Smooth muscle cell (in vitro differentiated cells): ENCODE measurements around the gene TAT. TPM values are rescaled to one million over a fixed set of nuclear protein-coding genes. Genes with fewer than 3 reads are reported as not detected.

Source experiments
- DNase-seq: peaks from one replicate; lab custom pipeline; 2025; ENCODE audit not compliant: unreplicated experiment; lab: John Stamatoyannopoulos, UW
- H2AFZ ChIP-seq: fragments of 200-600 bp; sonication (generic); 2 replicates; pipeline ENCODE4 v1.6.0; 2016; ENCODE audit warnings: antibody characterized with exemption, low read depth, mild to moderate bottlenecking
- H3F3A ChIP-seq: fragments of 200-600 bp; sonication (generic); 2 replicates; pipeline ENCODE4 v1.6.0; 2017; ENCODE audit warnings: antibody characterized with exemption, low read depth
- H3K27ac ChIP-seq: fragments of 200-600 bp; sonication (generic); 2 replicates; pipeline ENCODE4 v1.5.1; 2016; ENCODE audit warnings: low read depth, mild to moderate bottlenecking
- H3K27me3 ChIP-seq: fragments of 200-600 bp; sonication (generic); 2 replicates; pipeline ENCODE4 v1.6.1; 2016; ENCODE audit warnings: low read depth, mild to moderate bottlenecking
- H3K36me3 ChIP-seq: fragments of 200-600 bp; sonication (generic); 2 replicates; pipeline ENCODE4 v1.5.1; 2016; ENCODE audit warnings: low read depth
- H3K4me1 ChIP-seq: fragments of 200-600 bp; sonication (generic); 2 replicates; pipeline ENCODE4 v1.5.1; 2016; ENCODE audit warnings: low read depth
- H3K4me2 ChIP-seq: fragments of 200-600 bp; sonication (generic); 2 replicates; pipeline ENCODE4 v1.6.0; 2016; ENCODE audit warnings: mild to moderate bottlenecking
- H3K4me3 ChIP-seq: fragments of 200-600 bp; sonication (generic); 2 replicates; pipeline ENCODE4 v1.5.1; 2016; ENCODE audit warnings: mild to moderate bottlenecking
- H3K79me2 ChIP-seq: fragments of 200-600 bp; sonication (generic); 2 replicates; pipeline ENCODE4 v1.6.0; 2016; ENCODE audit warnings: low read depth, mild to moderate bottlenecking
- H3K9ac ChIP-seq: fragments of 200-600 bp; sonication (generic); 2 replicates; pipeline ENCODE4 v1.6.0; 2016; ENCODE audit warnings: low read depth
- H3K9me3 ChIP-seq: fragments of 200-600 bp; sonication (generic); replicated peaks from 2 replicates; pipeline ENCODE4 v1.5.1; 2016; ENCODE audit warnings: low read depth
- H4K20me1 ChIP-seq: fragments of 200-600 bp; sonication (generic); 2 replicates; pipeline ENCODE4 v1.6.0; 2016; ENCODE audit warnings: low read depth
- CTCF ChIP-seq: fragments of 200-600 bp; sonication (generic); IDR thresholded peaks from 2 replicates; pipeline ENCODE4 v1.5.1; 2017; ENCODE audit warnings: borderline replicate concordance, mild to moderate bottlenecking, antibody characterized with exemption; ENCODE audit not compliant: insufficient read depth, poor library complexity, severe bottlenecking
- WGBS: methylation state at CpG from one replicate; pipeline ENCODE4 v1.1.7; 2016; ENCODE audit warnings: low lambda C conversion rate; 5-methylcytosine and 5-hydroxymethylcytosine counted together
- polyA plus RNA-seq: library from polyadenylated mRNA; unstranded; fragments of >200 nt; fragmentation: Nextera tagmentation; extraction: Ambion mirVana; gene quantifications from 2 replicates; pipeline ENCODE4 v1.2.1, GENCODE V29; 2016
- total RNA-seq: library from RNA; depleted of rRNA; stranded (reverse); fragments of >200 nt; gene quantifications from 2 replicates; pipeline ENCODE4 v1.2.3, GENCODE V29; 2014

TAT gene
- total and polyA plus RNA-seq, 2 experiments from 2014 or later: not detected

- Histone ChIP-seq H3K4me3 (no peak overlapping the region), H3F3A (no peaks in the 10 kb centered on the region), H3K9ac (no peak overlapping the region), H4K20me1 (no peaks in the 10 kb centered on the region), H3K4me1 (no peaks in the 10 kb centered on the region), H2AFZ (no peak overlapping the region), H3K36me3 (no peaks in the 10 kb centered on the region), H3K9me3 (no peaks in the 10 kb centered on the region), H3K27me3 (peaks cover 6% of the 10 kb centered on the region), H3K27ac (no peak overlapping the region), H3K79me2 (no peaks in the 10 kb centered on the region), H3K4me2 (no peak overlapping the region)
- TF ChIP-seq CTCF: no peak
- 93% methylated on average over 27 of the region's 28 CpGs for WGBS
- no peak for DNase-seq
Observed at GRCh38 chr16:71536752-71537499, 40.0 kb downstream of the TAT start.

- 72% methylated on average over 3 of the region's 3 CpGs for WGBS
- no peak for TF ChIP-seq CTCF
- no peaks in the 10 kb centered on the region for H3F3A ChIP-seq
- H3K4me3 ChIP-seq: no peak overlapping the region
- H3K4me2 ChIP-seq: no peak overlapping the region
- H3K9me3 ChIP-seq: no peaks in the 10 kb centered on the region
- no peaks in the 10 kb centered on the region for H3K4me1 ChIP-seq
- no peak overlapping the region for H3K9ac ChIP-seq
- no peaks in the 10 kb centered on the region for H3K36me3 ChIP-seq
- H3K27me3 ChIP-seq: no peaks in the 10 kb centered on the region
- no peak overlapping the region for H2AFZ ChIP-seq
- no peaks in the 10 kb centered on the region for H3K79me2 ChIP-seq
- H3K27ac ChIP-seq: no peak overlapping the region
- no peak for DNase-seq
- H4K20me1 ChIP-seq: no peaks in the 10 kb centered on the region
Observed at GRCh38 chr16:71532366-71532765, 44.5 kb downstream of the TAT start.

GRCh38 chr16:71528863-71529262 lies 48.0 kb downstream of the TAT start:
- TF ChIP-seq CTCF: no peak
- Histone ChIP-seq H3K36me3 (no peaks in the 10 kb centered on the region), H3K9ac (no peak overlapping the region), H3K27ac (no peak overlapping the region), H3K4me3 (no peak overlapping the region), H3K27me3 (peaks cover 5% of the 10 kb centered on the region), H2AFZ (no peak overlapping the region), H3K79me2 (no peaks in the 10 kb centered on the region), H3K9me3 (no peaks in the 10 kb centered on the region), H4K20me1 (no peaks in the 10 kb centered on the region), H3K4me2 (no peak overlapping the region), H3K4me1 (peaks cover 13% of the 10 kb centered on the region), H3F3A (no peaks in the 10 kb centered on the region)
- no peak for DNase-seq
- WGBS: 91% methylated on average over 4 of the region's 4 CpGs

- 87% methylated on average over 1 of the region's 1 CpG for WGBS
- Histone ChIP-seq H3F3A (no peaks in the 10 kb centered on the region), H3K9ac (no peak overlapping the region), H3K79me2 (no peaks in the 10 kb centered on the region), H4K20me1 (no peaks in the 10 kb centered on the region), H2AFZ (no peak overlapping the region), H3K9me3 (no peaks in the 10 kb centered on the region), H3K27ac (no peak overlapping the region), H3K4me2 (no peak overlapping the region), H3K4me3 (no peak overlapping the region), H3K27me3 (peaks cover 10% of the 10 kb centered on the region), H3K4me1 (peaks cover 13% of the 10 kb centered on the region), H3K36me3 (no peaks in the 10 kb centered on the region)
- no peak for DNase-seq
- no peak for TF ChIP-seq CTCF
Observed at GRCh38 chr16:71528257-71528656, 48.6 kb downstream of the TAT start.
